Right cardiac atrium (tissue), 5 donors: ENCODE results near the gene ENTPD8. TPM values are rescaled to one million over a fixed set of nuclear protein-coding genes. Genes with fewer than 3 reads are reported as not detected.

Experiments used
- ATAC-seq, 2 donors: fragments of 200-7000 bp; cut with Tn5 transposase; one replicate each; pipeline versions ENCODE4 v1.8.0 to v1.9.1; 2020; ENCODE audit warnings: moderate library complexity in 2 of 2, mild to moderate bottlenecking in 1 of 2
- DNase-seq, 3 donors: peaks; one replicate each; pipeline ENCODE4 v3.0.0-alpha.2; 2020
- H3K27ac ChIP-seq: one replicate; pipeline ENCODE4 v1.5.1; 2013; ENCODE audit warnings: mild to moderate bottlenecking, low read length, control low read depth, moderate library complexity
- H3K27me3 ChIP-seq: one replicate; pipeline ENCODE4 v1.6.1; 2013; ENCODE audit not compliant: control insufficient read depth, insufficient read depth
- H3K4me1 ChIP-seq: one replicate; pipeline ENCODE4 v1.6.1; 2013; ENCODE audit warnings: low read length; ENCODE audit not compliant: control insufficient read depth, insufficient read depth
- H3K4me3 ChIP-seq: one replicate; pipeline ENCODE4 v1.5.1; 2013; ENCODE audit warnings: low read length, control low read depth
- H3K9me3 ChIP-seq: one replicate; pipeline ENCODE4 v1.6.1; 2013; ENCODE audit warnings: low read length; ENCODE audit not compliant: control insufficient read depth
- WGBS: extraction: QIAGEN DNeasy Blood & Tissue Kit; methylation state at CpG from one replicate; pipeline ENCODE4 v1.1.7; 2013; 5-methylcytosine and 5-hydroxymethylcytosine counted together
- intact Hi-C, 4 donors: fragments of 100-400 bp; cut with DNase I; formaldehyde crosslinking; loops; one replicate each; pipeline versions ENCODE4 v1.11.0 to v1.14.0; 2022 to 2023
- polyA plus RNA-seq: library from polyadenylated mRNA; stranded (reverse); fragments of 200-250 nt; gene quantifications from one replicate; pipeline ENCODE4 v1.2.3, GENCODE V29; 2013
- total RNA-seq, 4 donors: library from RNA; stranded (reverse); fragmentation: NEBNext Ultra II Directional; extraction: Animal tissue kit (Norgen Biotek cat#: 25700); gene quantifications; one replicate each; pipeline ENCODE4 v1.2.1, GENCODE V29; 2021
- donor health status: healthy with polysubstance abuse.
- donor health status: DM: no; HTN: yes; CAD: no.
- donor health status: DM: no; HTN: no; CAD: no.
- donor health status: DM: no; HTN: yes; CAD: no; lungs with severe emphysema.
- donor health status: DM: yes; HTN: yes; CAD: no.

Gene ENTPD8
- total and polyA plus RNA-seq, 5 donors: not detected

DNA sequence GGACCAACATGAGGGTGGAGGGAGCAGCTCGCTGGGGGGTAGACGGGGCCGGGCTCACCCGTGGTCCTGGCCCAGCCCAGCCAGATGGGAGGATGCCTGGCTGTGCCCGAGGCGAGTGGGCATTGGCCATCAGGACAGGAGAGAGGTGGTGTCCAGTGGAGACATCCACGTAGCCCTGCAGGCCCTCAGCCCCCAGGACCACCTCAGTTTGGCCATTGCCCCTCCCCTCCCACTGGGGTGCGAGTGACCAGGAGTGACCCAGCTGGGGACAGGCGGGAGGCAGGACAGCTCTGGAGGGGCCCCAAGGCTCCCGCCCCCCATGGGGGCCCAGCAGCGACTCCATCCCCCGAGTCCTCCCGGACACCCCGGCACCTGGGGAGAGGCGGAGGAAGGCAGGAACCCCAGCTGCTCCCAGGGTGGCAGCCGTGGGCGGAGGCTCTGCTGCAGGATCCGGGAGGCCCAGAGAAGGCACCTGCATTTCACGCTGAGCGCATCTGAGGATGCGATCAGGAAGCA is 9.7 kb downstream of the ENTPD8 start:
- DNase-seq: peak; percentile 16 to 47 (median 37)
- Histone ChIP-seq H3K4me3 (no peak overlapping the region), H3K9me3 (no peaks in the 10 kb centered on the region), H3K4me1 (no peaks in the 10 kb centered on the region), H3K27ac (no peak overlapping the region), H3K27me3 (no peaks in the 10 kb centered on the region)
- WGBS: 86% methylated on average over 21 of the region's 21 CpGs
- intact Hi-C loops: no loop called here
- ATAC-seq: no peak

DNA sequence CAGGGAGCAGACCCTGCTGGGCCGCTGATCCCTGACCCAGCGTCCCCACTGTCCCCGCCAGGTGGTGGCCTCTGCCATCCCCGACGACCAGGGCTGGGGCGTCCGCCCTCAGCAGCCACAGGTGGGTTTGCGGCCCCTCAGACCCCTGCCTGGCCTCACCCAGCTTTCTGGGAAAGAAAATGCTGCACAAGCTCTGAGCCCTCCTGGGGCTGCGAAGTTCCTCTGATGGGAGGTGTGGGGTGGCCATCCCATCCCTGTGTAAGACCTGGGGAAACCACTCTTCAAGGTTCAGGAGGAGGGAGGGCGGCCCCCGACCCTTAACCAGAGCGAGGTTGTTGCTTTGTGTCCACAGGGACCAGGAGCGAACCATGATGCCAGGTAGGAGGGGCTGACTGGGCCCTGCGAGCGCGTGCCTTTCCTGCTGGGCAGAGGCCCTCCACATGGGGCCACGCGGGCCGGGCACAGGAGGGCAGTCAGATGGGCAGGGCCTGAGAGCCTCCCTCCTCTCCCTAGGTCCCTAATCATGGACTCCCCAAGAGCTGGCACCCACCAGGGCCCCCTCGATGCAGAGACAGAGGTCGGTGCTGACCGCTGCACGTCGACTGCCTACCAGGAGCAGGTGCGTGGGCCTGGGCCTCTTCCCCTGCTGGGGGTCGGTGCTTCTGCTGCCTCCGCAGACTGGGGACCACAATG is 10.3 kb downstream of the ENTPD8 start:
- H3K4me3 ChIP-seq: no peak overlapping the region
- WGBS: 84% methylated on average over 27 of the region's 27 CpGs
- intact Hi-C loops: no loop called here
- H3K9me3 ChIP-seq: no peaks in the 10 kb centered on the region
- ATAC-seq (no peak), DNase-seq (peak; percentile 13 to 53 (median 50))
- H3K27ac ChIP-seq: no peak overlapping the region
- H3K27me3 ChIP-seq: no peaks in the 10 kb centered on the region
- H3K4me1 ChIP-seq: no peaks in the 10 kb centered on the region

DNA sequence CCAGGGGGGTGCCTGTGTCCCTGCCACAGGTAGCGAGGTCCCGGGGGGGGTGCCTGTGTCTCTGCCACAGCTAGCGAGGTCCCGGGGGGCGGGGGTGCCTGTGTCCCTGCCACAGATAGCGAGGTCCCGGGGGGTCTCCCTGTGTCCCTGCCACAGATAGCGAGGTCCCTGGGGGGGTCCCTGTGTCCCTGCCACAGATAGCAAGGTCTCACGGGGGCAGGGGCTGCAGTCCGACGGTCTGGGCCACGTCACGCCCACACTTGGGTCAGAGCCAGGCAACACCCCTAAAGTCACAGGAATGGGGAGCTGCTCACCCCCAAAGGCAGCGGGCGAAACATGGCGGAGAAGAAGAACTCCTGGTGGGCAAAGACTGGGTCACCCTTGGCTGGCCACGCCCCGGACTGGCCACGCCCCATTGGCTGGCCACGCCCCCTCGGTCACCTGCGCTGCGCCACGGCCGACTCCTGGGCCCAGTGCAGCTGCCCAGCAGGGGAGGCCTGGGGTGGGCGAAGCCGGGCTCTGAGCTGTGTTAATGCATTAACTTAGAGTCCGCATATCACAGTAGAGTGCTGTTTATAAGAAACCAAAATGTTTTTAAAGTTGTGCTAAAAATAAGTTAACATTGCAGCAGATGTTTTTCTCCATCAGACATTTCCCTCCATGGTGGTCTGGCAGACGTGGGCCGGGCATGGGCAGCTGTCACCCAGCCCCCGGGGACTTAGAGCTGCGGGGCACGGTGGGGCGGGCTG is 11.0 kb downstream of the ENTPD8 start:
- intact Hi-C loops: no loop called here
- H3K4me3 ChIP-seq: no peak overlapping the region

DNA sequence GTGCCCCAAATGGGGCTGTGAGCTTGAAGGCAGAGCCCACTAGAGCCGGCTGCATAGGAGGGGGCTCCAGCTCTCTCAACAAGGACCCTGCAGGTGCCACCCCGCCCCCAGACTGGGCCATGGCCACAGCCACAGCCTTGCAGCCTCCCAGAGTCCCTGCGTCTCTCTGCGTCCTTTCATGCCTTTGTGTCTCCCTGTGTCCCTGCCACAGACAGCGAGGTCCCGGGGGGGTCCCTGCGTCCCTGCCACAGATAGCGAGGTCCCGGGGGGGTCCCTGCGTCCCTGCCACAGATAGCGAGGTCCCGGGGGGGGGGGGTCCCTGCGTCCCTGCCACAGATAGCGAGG is 11.6 kb downstream of the ENTPD8 start:
- Histone ChIP-seq H3K27me3 (no peaks in the 10 kb centered on the region), H3K9me3 (no peaks in the 10 kb centered on the region), H3K4me1 (no peaks in the 10 kb centered on the region), H3K4me3 (no peak overlapping the region), H3K27ac (no peak overlapping the region)
- WGBS: 72% methylated on average over 14 of the region's 14 CpGs
- DNase-seq: peak in 2 of 3 donors; percentile 13 to 46
- intact Hi-C loops: no loop called here
- ATAC-seq: no peak

More for the DNA sequence above, 11.0 kb downstream of the ENTPD8 start:
- DNase-seq: peak; percentile 21 to 58 (median 56)
- no peak overlapping the region for H3K27ac ChIP-seq
- WGBS: 68% methylated on average over 34 of the region's 34 CpGs
- H3K9me3 ChIP-seq: no peaks in the 10 kb centered on the region
- no peak for ATAC-seq
- no peaks in the 10 kb centered on the region for H3K4me1 ChIP-seq
- H3K27me3 ChIP-seq: no peaks in the 10 kb centered on the region

- 80% methylated on average over 27 of the region's 27 CpGs for WGBS
- H3K27ac ChIP-seq: no peak overlapping the region
- no peak for ATAC-seq
These were observed 12.2 kb downstream of the ENTPD8 start for GRCh38 chr9:137428841-137429545.

DNA sequence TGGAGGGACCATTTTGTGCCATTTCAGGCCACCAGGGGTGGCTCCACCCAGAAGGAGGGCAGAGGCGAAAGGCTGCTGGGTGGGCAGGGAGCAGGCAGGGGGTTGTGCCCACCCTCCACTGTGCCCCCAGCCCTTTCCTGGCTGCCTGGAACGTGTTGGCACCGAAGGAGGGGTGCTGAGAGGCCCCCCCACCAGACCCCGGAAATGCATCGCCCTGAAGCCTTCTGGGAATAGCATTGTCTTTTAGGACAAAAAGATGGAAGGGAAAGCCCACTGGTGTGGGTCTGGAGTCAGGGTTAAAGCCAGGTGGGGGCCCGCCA is 12.9 kb downstream of the ENTPD8 start:
- no peak for ATAC-seq
- 72% methylated on average over 6 of the region's 6 CpGs for WGBS
- H3K9me3 ChIP-seq: no peaks in the 10 kb centered on the region
- no peaks in the 10 kb centered on the region for H3K27me3 ChIP-seq
- no peak overlapping the region for H3K4me3 ChIP-seq
- DNase-seq: peak; percentile 4 to 41 (median 30)
- intact Hi-C loops: no loop called here
- no peak overlapping the region for H3K27ac ChIP-seq
- H3K4me1 ChIP-seq: no peaks in the 10 kb centered on the region

More at GRCh38 chr9:137428841-137429545, 12.2 kb downstream of the ENTPD8 start:
- Histone ChIP-seq H3K4me3 (no peak overlapping the region), H3K27me3 (no peaks in the 10 kb centered on the region), H3K4me1 (no peaks in the 10 kb centered on the region), H3K9me3 (no peaks in the 10 kb centered on the region)
- peak; percentile 14 to 65 (median 60) for DNase-seq
- intact Hi-C loops: no loop called here

- Histone ChIP-seq H3K4me3 (no peak overlapping the region), H3K27me3 (no peaks in the 10 kb centered on the region), H3K9me3 (no peaks in the 10 kb centered on the region), H3K27ac (no peak overlapping the region), H3K4me1 (no peaks in the 10 kb centered on the region)
- 78% methylated on average over 27 of the region's 27 CpGs for WGBS
- intact Hi-C loops: no loop called here
- DNase-seq (peak; percentile 10 to 44 (median 29)), ATAC-seq (no peak)
These were observed 13.5 kb downstream of the ENTPD8 start for GRCh38 chr9:137427454-137428310.

GRCh38 chr9:137426018-137426681 is 15.0 kb downstream of the ENTPD8 start:
- Histone ChIP-seq H3K27me3 (no peaks in the 10 kb centered on the region), H3K27ac (no peak overlapping the region), H3K4me3 (no peak overlapping the region), H3K4me1 (no peaks in the 10 kb centered on the region), H3K9me3 (no peaks in the 10 kb centered on the region)
- ATAC-seq (no peak), DNase-seq (peak; percentile 17 to 51 (median 49))
- WGBS: 82% methylated on average over 18 of the region's 18 CpGs
- intact Hi-C loops: no loop called here

DNA sequence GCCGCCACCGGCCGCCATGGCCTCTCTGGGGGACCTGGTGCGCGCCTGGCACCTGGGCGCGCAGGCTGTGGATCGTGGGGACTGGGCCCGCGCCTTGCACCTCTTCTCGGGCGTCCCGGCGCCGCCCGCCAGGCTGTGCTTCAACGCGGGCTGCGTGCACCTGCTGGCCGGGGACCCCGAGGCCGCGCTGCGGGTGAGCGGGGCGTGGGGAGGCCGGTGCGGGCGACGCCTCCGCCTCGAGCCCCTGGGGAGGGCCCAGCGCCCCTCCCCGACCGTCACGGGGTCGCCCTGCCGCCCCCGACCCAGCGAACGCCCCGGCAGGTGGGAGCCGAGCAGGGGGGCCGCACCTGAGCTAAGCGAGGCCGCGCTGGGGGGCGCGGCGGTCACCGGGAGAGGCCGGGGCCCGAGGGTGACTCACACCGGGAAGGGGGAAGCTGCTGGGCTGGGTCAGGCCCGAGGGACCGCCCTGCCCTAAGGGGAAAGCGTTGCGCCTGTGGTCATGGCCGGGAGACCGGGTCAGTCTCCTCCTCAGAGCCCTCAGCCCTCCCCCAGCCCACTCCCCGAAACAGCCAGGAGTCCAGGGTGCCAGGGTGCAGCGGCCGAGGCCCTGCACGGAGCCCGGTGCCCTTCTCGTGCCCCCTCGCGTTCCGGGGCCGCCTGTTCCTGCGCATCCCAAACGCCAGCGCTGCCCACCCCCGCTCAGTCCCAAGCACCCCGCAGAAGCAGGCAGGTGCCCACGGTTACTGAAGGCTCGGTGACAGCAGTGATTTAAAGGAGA is 17.5 kb downstream of the ENTPD8 start:
- DNase-seq (peak; percentile 62 to 80 (median 68)), ATAC-seq (peak; percentile 30 to 54)
- no peaks in the 10 kb centered on the region for H3K9me3 ChIP-seq
- peak overlapping the region; percentile 10 for H3K27ac ChIP-seq
- intact Hi-C loops: no loop called here
- no peaks in the 10 kb centered on the region for H3K27me3 ChIP-seq
- no peaks in the 10 kb centered on the region for H3K4me1 ChIP-seq
- 12% methylated on average over 77 of the region's 77 CpGs for WGBS
- peak overlapping the region; percentile 93 for H3K4me3 ChIP-seq
